Smooth muscle cell (in vitro differentiated cells): ENCODE results near the gene ATP6V1E1. TPM values are rescaled to one million over a fixed set of nuclear protein-coding genes. Genes with fewer than 3 reads are reported as not detected.
"Not testable (repeated sequence)": the region's sequence is repeated elsewhere in the genome, so short reads cannot be mapped to it uniquely, and the experiment has no call there.

Source experiments
- DNase-seq: peaks from one replicate; lab custom pipeline; 2025; ENCODE audit not compliant: unreplicated experiment; lab: John Stamatoyannopoulos, UW
- H2AFZ ChIP-seq: fragments of 200-600 bp; sonication (generic); 2 replicates; pipeline ENCODE4 v1.6.0; 2016; ENCODE audit warnings: antibody characterized with exemption, low read depth, mild to moderate bottlenecking
- H3F3A ChIP-seq: fragments of 200-600 bp; sonication (generic); 2 replicates; pipeline ENCODE4 v1.6.0; 2017; ENCODE audit warnings: antibody characterized with exemption, low read depth
- H3K27ac ChIP-seq: fragments of 200-600 bp; sonication (generic); 2 replicates; pipeline ENCODE4 v1.5.1; 2016; ENCODE audit warnings: low read depth, mild to moderate bottlenecking
- H3K27me3 ChIP-seq: fragments of 200-600 bp; sonication (generic); 2 replicates; pipeline ENCODE4 v1.6.1; 2016; ENCODE audit warnings: low read depth, mild to moderate bottlenecking
- H3K36me3 ChIP-seq: fragments of 200-600 bp; sonication (generic); 2 replicates; pipeline ENCODE4 v1.5.1; 2016; ENCODE audit warnings: low read depth
- H3K4me1 ChIP-seq: fragments of 200-600 bp; sonication (generic); 2 replicates; pipeline ENCODE4 v1.5.1; 2016; ENCODE audit warnings: low read depth
- H3K4me2 ChIP-seq: fragments of 200-600 bp; sonication (generic); 2 replicates; pipeline ENCODE4 v1.6.0; 2016; ENCODE audit warnings: mild to moderate bottlenecking
- H3K4me3 ChIP-seq: fragments of 200-600 bp; sonication (generic); 2 replicates; pipeline ENCODE4 v1.5.1; 2016; ENCODE audit warnings: mild to moderate bottlenecking
- H3K79me2 ChIP-seq: fragments of 200-600 bp; sonication (generic); 2 replicates; pipeline ENCODE4 v1.6.0; 2016; ENCODE audit warnings: low read depth, mild to moderate bottlenecking
- H3K9ac ChIP-seq: fragments of 200-600 bp; sonication (generic); 2 replicates; pipeline ENCODE4 v1.6.0; 2016; ENCODE audit warnings: low read depth
- H3K9me3 ChIP-seq: fragments of 200-600 bp; sonication (generic); replicated peaks from 2 replicates; pipeline ENCODE4 v1.5.1; 2016; ENCODE audit warnings: low read depth
- H4K20me1 ChIP-seq: fragments of 200-600 bp; sonication (generic); 2 replicates; pipeline ENCODE4 v1.6.0; 2016; ENCODE audit warnings: low read depth
- WGBS: methylation state at CpG from one replicate; pipeline ENCODE4 v1.1.7; 2016; ENCODE audit warnings: low lambda C conversion rate; 5-methylcytosine and 5-hydroxymethylcytosine counted together
- polyA plus RNA-seq: library from polyadenylated mRNA; unstranded; fragments of >200 nt; fragmentation: Nextera tagmentation; extraction: Ambion mirVana; gene quantifications from 2 replicates; pipeline ENCODE4 v1.2.1, GENCODE V29; 2016
- total RNA-seq: library from RNA; depleted of rRNA; stranded (reverse); fragments of >200 nt; gene quantifications from 2 replicates; pipeline ENCODE4 v1.2.3, GENCODE V29; 2014
- TF ChIP-seq, protein P1 (sequence below): fragments of 200-600 bp; sonication (generic); IDR thresholded peaks from 2 replicates; pipeline ENCODE4 v1.5.1; 2017; ENCODE audit warnings: borderline replicate concordance, mild to moderate bottlenecking, antibody characterized with exemption; ENCODE audit not compliant: insufficient read depth, poor library complexity, severe bottlenecking

Gene ATP6V1E1
- total and polyA plus RNA-seq, 2 experiments from 2014 or later, result 85.7 to 117 TPM

DNA sequence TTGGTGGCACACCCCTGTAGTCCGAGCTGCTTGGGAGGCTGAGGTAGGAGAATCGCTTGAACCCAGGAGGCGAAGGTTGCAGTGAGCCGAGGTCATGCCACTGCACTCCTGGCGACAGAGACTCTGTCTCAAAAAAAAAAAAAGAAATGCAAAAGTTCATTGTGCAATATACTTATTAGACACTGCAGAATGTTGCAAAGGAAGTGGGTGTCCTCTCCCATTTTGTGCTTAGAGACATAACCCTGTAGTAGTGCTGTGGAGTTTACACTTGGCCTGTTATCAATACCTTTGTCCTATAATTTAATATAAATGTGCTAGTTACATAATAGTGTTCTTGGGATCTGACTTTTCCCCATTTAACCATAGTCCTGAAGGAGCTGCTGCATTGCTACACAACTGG is 19.4 kb upstream of the ATP6V1E1 start:
- 97% methylated on average over 5 of the region's 5 CpGs for WGBS
- Histone ChIP-seq H3K79me2 (peaks cover 28% of the 10 kb centered on the region), H3K4me1 (no peaks in the 10 kb centered on the region), H3F3A (no peaks in the 10 kb centered on the region), H3K27me3 (no peaks in the 10 kb centered on the region), H2AFZ (no peak overlapping the region), H3K4me3 (no peak overlapping the region), H3K27ac (no peak overlapping the region), H3K9ac (no peak overlapping the region), H4K20me1 (peaks cover 27% of the 10 kb centered on the region), H3K4me2 (no peak overlapping the region), H3K36me3 (no peaks in the 10 kb centered on the region), H3K9me3 (no peaks in the 10 kb centered on the region)
- no peak for DNase-seq
- TF ChIP-seq, protein P1, sequence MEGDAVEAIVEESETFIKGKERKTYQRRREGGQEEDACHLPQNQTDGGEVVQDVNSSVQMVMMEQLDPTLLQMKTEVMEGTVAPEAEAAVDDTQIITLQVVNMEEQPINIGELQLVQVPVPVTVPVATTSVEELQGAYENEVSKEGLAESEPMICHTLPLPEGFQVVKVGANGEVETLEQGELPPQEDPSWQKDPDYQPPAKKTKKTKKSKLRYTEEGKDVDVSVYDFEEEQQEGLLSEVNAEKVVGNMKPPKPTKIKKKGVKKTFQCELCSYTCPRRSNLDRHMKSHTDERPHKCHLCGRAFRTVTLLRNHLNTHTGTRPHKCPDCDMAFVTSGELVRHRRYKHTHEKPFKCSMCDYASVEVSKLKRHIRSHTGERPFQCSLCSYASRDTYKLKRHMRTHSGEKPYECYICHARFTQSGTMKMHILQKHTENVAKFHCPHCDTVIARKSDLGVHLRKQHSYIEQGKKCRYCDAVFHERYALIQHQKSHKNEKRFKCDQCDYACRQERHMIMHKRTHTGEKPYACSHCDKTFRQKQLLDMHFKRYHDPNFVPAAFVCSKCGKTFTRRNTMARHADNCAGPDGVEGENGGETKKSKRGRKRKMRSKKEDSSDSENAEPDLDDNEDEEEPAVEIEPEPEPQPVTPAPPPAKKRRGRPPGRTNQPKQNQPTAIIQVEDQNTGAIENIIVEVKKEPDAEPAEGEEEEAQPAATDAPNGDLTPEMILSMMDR, result no peak

DNA sequence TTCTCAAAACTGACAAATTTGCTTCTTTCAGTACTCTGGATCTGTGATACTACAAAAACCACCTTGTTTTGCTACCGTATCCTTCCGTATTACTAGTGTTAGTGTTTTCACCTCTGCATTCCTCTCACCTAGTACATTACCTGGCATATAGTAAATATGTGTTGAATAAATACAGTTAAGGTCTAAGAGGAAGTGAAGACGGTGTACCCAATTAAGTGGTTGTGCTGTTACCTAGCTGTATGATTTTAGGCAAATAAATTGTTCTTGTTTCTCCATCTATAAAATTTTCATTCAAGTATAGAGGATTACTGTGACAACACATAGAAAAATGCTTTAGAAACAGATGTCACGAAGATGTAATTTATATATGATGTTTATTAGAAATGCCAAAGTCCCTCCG is 18.9 kb upstream of the ATP6V1E1 start:
- H3K36me3 ChIP-seq, result no peaks in the 10 kb centered on the region
- no peaks in the 10 kb centered on the region for H3K9me3 ChIP-seq
- H3K9ac ChIP-seq, result no peak overlapping the region
- WGBS, result 99% methylated on average over 5 of the region's 5 CpGs
- H3K79me2 ChIP-seq, result peaks cover 33% of the 10 kb centered on the region
- no peaks in the 10 kb centered on the region for H3K27me3 ChIP-seq
- TF ChIP-seq, protein P1, result no peak
- H3K4me3 ChIP-seq, result no peak overlapping the region
- no peak overlapping the region for H3K4me2 ChIP-seq
- H3K4me1 ChIP-seq, result no peaks in the 10 kb centered on the region
- no peaks in the 10 kb centered on the region for H3F3A ChIP-seq
- H3K27ac ChIP-seq, result no peak overlapping the region
- DNase-seq, result no peak
- H2AFZ ChIP-seq, result no peak overlapping the region
- H4K20me1 ChIP-seq, result peaks cover 27% of the 10 kb centered on the region

DNA sequence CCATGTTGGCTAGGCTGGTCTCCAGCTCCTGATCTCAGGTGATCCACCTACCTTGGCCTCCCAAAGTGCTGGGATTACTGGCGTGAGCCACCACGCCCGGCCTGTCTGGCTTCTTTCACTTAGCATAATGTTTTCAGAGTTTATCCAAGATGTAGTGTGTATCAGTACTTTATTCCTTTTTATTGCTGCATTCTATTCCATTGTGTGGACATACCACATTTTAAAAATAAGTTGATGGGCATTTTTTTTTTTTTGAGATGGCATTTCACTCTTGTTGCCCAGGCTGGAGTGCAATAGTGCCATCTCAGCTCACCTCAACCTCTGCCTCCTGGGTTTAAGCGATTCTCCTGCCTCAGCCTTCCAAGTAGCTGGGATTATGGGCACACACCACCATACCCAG is 13.8 kb upstream of the ATP6V1E1 start:
- 97% methylated on average over 4 of the region's 4 CpGs for WGBS
- H3K36me3 ChIP-seq, DNase-seq, H3K27me3 ChIP-seq, H3F3A ChIP-seq, H3K27ac ChIP-seq, H3K4me2 ChIP-seq, H3K4me3 ChIP-seq, H3K9ac ChIP-seq, H2AFZ ChIP-seq, H3K9me3 ChIP-seq: not testable (repeated sequence)
- Histone ChIP-seq H4K20me1 (peaks cover 18% of the 10 kb centered on the region), H3K4me1 (peaks cover 12% of the 10 kb centered on the region), H3K79me2 (peaks cover 55% of the 10 kb centered on the region)

DNA sequence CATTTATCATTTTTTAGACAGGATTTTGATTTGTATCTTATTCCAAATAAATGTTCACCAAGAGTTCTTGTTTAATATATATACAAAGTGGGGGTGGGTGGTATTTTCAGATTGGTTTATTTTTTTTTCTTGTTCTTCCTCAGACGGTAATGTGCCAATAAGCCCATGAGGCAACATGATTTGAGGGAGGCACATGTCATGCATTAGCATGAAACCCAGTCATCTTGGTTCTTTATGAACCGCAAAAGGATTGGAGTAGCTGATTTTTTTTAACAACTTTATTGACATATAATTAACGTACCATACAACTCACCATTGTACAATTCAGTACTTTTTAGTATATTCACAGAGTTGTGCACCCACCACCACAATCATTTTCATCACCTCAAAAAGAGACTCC is 12.7 kb upstream of the ATP6V1E1 start:
- Histone ChIP-seq H3K4me2 (no peak overlapping the region), H3K79me2 (peaks cover 51% of the 10 kb centered on the region), H3K27me3 (no peaks in the 10 kb centered on the region), H3K9me3 (no peaks in the 10 kb centered on the region), H3K36me3 (no peaks in the 10 kb centered on the region), H3K9ac (no peak overlapping the region), H4K20me1 (peaks cover 11% of the 10 kb centered on the region), H3F3A (no peaks in the 10 kb centered on the region), H3K27ac (no peak overlapping the region), H3K4me3 (no peak overlapping the region), H2AFZ (no peak overlapping the region), H3K4me1 (peaks cover 12% of the 10 kb centered on the region)
- no peak for DNase-seq
- TF ChIP-seq, protein P1, result no peak
- 96% methylated on average over 3 of the region's 3 CpGs for WGBS
